ENCODE data around the gene KMT5C.
A peak's percentile ranks its signal among the peaks of the same experiment; 100 is the strongest.
"Not testable (repeated sequence)": the region's sequence is repeated elsewhere in the genome, so short reads cannot be mapped to it uniquely, and the experiment has no call there.

KMT5C gene

GRCh38 chr19:55320844-55321419 is 18.7 kb upstream of the KMT5C start:
- no peak for DNase-seq

GRCh38 chr19:55321466-55322137 is 18.1 kb upstream of the KMT5C start:
- DNase-seq: no peak

GRCh38 chr19:55322204-55322885 is 17.3 kb upstream of the KMT5C start:
- no peak for DNase-seq

- DNase-seq: no peak
These were observed 15.0 kb upstream of the KMT5C start for GRCh38 chr19:55324662-55325061.

- DNase-seq: no peak
These were observed 14.5 kb upstream of the KMT5C start, which contains the start of gene TMEM150B for GRCh38 chr19:55325172-55325571. Gene TMEM150B, minus strand, starts transcription at chr19:55325341. Its CDS starts 4,305 bp downstream, at chr19:55321036.

GRCh38 chr19:55328774-55329318 is 10.8 kb upstream of the KMT5C start:
- not testable (repeated sequence) for DNase-seq

- DNase-seq: not testable (repeated sequence)
These were observed 9.9 kb upstream of the KMT5C start for GRCh38 chr19:55329791-55330190.

- DNase-seq: no peak
These were observed 5.8 kb upstream of the KMT5C start for GRCh38 chr19:55333870-55334269.

- DNase-seq: no peak
These were observed 3.6 kb upstream of the KMT5C start for GRCh38 chr19:55336101-55336500.

GRCh38 chr19:55339889-55340783 is 460 bp downstream of the KMT5C start:
- DNase-seq: no peak

- DNase-seq: peak; percentile 25
These were observed 1.1 kb downstream of the KMT5C start for GRCh38 chr19:55340784-55341147.

GRCh38 chr19:55341171-55341588 is 1.5 kb downstream of the KMT5C start:
- peak; percentile 69 for DNase-seq

- no peak for DNase-seq
These were observed 2.2 kb downstream of the KMT5C start for GRCh38 chr19:55341595-55342531.

- no peak for DNase-seq
These were observed 4.8 kb downstream of the KMT5C start for GRCh38 chr19:55344444-55344843.

GRCh38 chr19:55345101-55345817 is 5.6 kb downstream of the KMT5C start:
- no peak for DNase-seq

- no peak for DNase-seq
These were observed 6.4 kb downstream of the KMT5C start for GRCh38 chr19:55345818-55346724.

GRCh38 chr19:55346725-55347441 is 7.2 kb downstream of the KMT5C start:
- DNase-seq: no peak

- DNase-seq: no peak
These were observed 7.8 kb downstream of the KMT5C start for GRCh38 chr19:55347442-55348009.
